GM18502 (cell line): Measurements from ENCODE around the gene TRIM29.

ENCODE experiments used
- ATAC-seq: cut with Tn5 transposase; IDR thresholded peaks from one replicate; pipeline ENCODE4 v1.9.1; 2021; ENCODE audit warnings: mild to moderate bottlenecking; ENCODE audit not compliant: unreplicated experiment, poor library complexity

TRIM29 gene

GRCh38 chr11:120102050-120102863 lies 35.7 kb downstream of the TRIM29 start:
- no peak for ATAC-seq

- no peak for ATAC-seq
Measured at GRCh38 chr11:120098503-120099020, 39.4 kb downstream of the TRIM29 start.

GRCh38 chr11:120097721-120098385 lies 40.1 kb downstream of the TRIM29 start:
- ATAC-seq: no peak

GRCh38 chr11:120096369-120097191 lies 41.3 kb downstream of the TRIM29 start:
- no peak for ATAC-seq

GRCh38 chr11:120095516-120095915 lies 42.4 kb downstream of the TRIM29 start:
- no peak for ATAC-seq

GRCh38 chr11:120091701-120092100 lies 46.2 kb downstream of the TRIM29 start:
- no peak for ATAC-seq

- ATAC-seq: no peak
Measured at GRCh38 chr11:120091121-120091520, 46.8 kb downstream of the TRIM29 start.

- ATAC-seq: no peak
Measured at GRCh38 chr11:120090411-120090810, 47.5 kb downstream of the TRIM29 start.

- ATAC-seq: no peak
Measured at GRCh38 chr11:120089036-120090001, 48.6 kb downstream of the TRIM29 start.

- no peak for ATAC-seq
Measured at GRCh38 chr11:120088056-120088455, 49.9 kb downstream of the TRIM29 start.

- ATAC-seq: no peak
Measured at GRCh38 chr11:120086651-120087050, 51.3 kb downstream of the TRIM29 start.

GRCh38 chr11:120079750-120080610 lies 57.9 kb downstream of the TRIM29 start:
- no peak for ATAC-seq

GRCh38 chr11:120078397-120078796 lies 59.5 kb downstream of the TRIM29 start:
- ATAC-seq: no peak

- ATAC-seq: no peak
Measured at GRCh38 chr11:120074076-120074475, 63.8 kb downstream of the TRIM29 start.

- no peak for ATAC-seq
Measured at GRCh38 chr11:120073196-120073595, 64.7 kb downstream of the TRIM29 start.

- ATAC-seq: no peak
Measured at GRCh38 chr11:120068114-120068573, 69.8 kb downstream of the TRIM29 start.

GRCh38 chr11:120067438-120068113 lies 70.3 kb downstream of the TRIM29 start:
- ATAC-seq: no peak
